Measurements from ENCODE around the gene PSAT1. TPM values are rescaled to one million over a fixed set of nuclear protein-coding genes. Genes with fewer than 3 reads are reported as not detected.

PSAT1 gene
- polyA plus RNA-seq, 3 donors = 0.05 to 4.7 (median 0.11) TPM

GRCh38 chr9:78354989-78355388, 58.1 kb downstream of the PSAT1 start:
- Mint-ChIP-seq H3K27me3 (ENCODE audit: low read depth in 3 of 3) (peaks cover 1 to 6% (median 4%) of the 10 kb centered on the region in 3 donors), H3K4me1 (peaks cover 4% of the 10 kb centered on the region), H3K36me3 (no peaks in the 10 kb centered on the region), H3K9me3 (peaks cover 0 to 3% (median 0%) of the 10 kb centered on the region in 7 donors), H3K4me3 (no peak overlapping the region), H3K27ac (no peak overlapping the region)
- Histone ChIP-seq H3K36me3 (replicated peaks in 1 of 2; ENCODE audit: control insufficient read depth in 1 of 2, insufficient read depth in 2 of 2, low read length in 2 of 2) (no peaks in the 10 kb centered on the region), H3K4me2 (replicated peaks; ENCODE audit: extremely low read depth, low read length, poor library complexity, severe bottlenecking) (no peak overlapping the region), H3K27ac (ENCODE audit: low read depth in 1 of 2, low read length in 2 of 2) (no peak overlapping the region), H2AFZ (ENCODE audit: insufficient read depth, low read depth, low read length, poor library complexity, severe bottlenecking) (no peak overlapping the region), H4K20me1 (ENCODE audit: insufficient read depth, low read length) (no peaks in the 10 kb centered on the region), H3K9ac (ENCODE audit: insufficient read depth, low read length, poor library complexity, severe bottlenecking) (no peak overlapping the region), H3K4me1 (ENCODE audit: control insufficient read depth in 1 of 2, insufficient read depth in 2 of 2, low read length in 2 of 2) (no peaks in the 10 kb centered on the region), H3K27me3 (ENCODE audit: control insufficient read depth in 2 of 2, insufficient read depth in 2 of 2, low read length in 2 of 2) (no peaks in the 10 kb centered on the region), H3K4me3 (replicated peaks in 1 of 3; ENCODE audit: low read depth in 2 of 3, low read length in 3 of 3) (no peak overlapping the region), H3K79me2 (ENCODE audit: insufficient read depth, low read length) (no peaks in the 10 kb centered on the region), H3K9me3 (replicated peaks in 1 of 2; ENCODE audit: control insufficient read depth in 1 of 2, insufficient read depth in 1 of 2, low read length in 2 of 2) (no peaks in the 10 kb centered on the region)
- DNase-seq = no peak
- TF ChIP-seq CTCF (IDR thresholded peaks at IDR 0.05) = no peak
- WGBS (ENCODE audit: insufficient coverage) = no CpG with 5 or more reads among the region's 3 CpGs
- intact Hi-C loops (cut with micrococcal nuclease) = no loop called here

GRCh38 chr9:78356634-78357033, 59.7 kb downstream of the PSAT1 start:
- Histone ChIP-seq H3K9me3 (replicated peaks in 1 of 2; ENCODE audit: control insufficient read depth in 1 of 2, insufficient read depth in 1 of 2, low read length in 2 of 2) (no peaks in the 10 kb centered on the region), H3K4me2 (replicated peaks; ENCODE audit: extremely low read depth, low read length, poor library complexity, severe bottlenecking) (no peak overlapping the region), H3K79me2 (ENCODE audit: insufficient read depth, low read length) (no peaks in the 10 kb centered on the region), H3K36me3 (replicated peaks in 1 of 2; ENCODE audit: control insufficient read depth in 1 of 2, insufficient read depth in 2 of 2, low read length in 2 of 2) (no peaks in the 10 kb centered on the region), H3K27ac (ENCODE audit: low read depth in 1 of 2, low read length in 2 of 2) (no peak overlapping the region), H4K20me1 (ENCODE audit: insufficient read depth, low read length) (no peaks in the 10 kb centered on the region), H3K4me3 (replicated peaks in 1 of 3; ENCODE audit: low read depth in 2 of 3, low read length in 3 of 3) (no peak overlapping the region), H3K4me1 (ENCODE audit: control insufficient read depth in 1 of 2, insufficient read depth in 2 of 2, low read length in 2 of 2) (no peaks in the 10 kb centered on the region), H2AFZ (ENCODE audit: insufficient read depth, low read depth, low read length, poor library complexity, severe bottlenecking) (no peak overlapping the region), H3K27me3 (ENCODE audit: control insufficient read depth in 2 of 2, insufficient read depth in 2 of 2, low read length in 2 of 2) (no peaks in the 10 kb centered on the region), H3K9ac (ENCODE audit: insufficient read depth, low read length, poor library complexity, severe bottlenecking) (no peak overlapping the region)
- TF ChIP-seq CTCF (IDR thresholded peaks at IDR 0.05) = no peak
- H3K27ac Mint-ChIP-seq = no peak overlapping the region
- no peak for DNase-seq
- H3K36me3 Mint-ChIP-seq = no peaks in the 10 kb centered on the region
- H3K27me3 Mint-ChIP-seq (ENCODE audit: low read depth in 3 of 3) = peaks cover 1 to 6% (median 4%) of the 10 kb centered on the region in 3 donors
- no peak overlapping the region for H3K4me3 Mint-ChIP-seq
- 100% methylated on average over 1 of the region's 4 CpGs for WGBS (ENCODE audit: insufficient coverage)
- intact Hi-C loops (cut with micrococcal nuclease) = no loop called here
- H3K9me3 Mint-ChIP-seq = peaks cover 0 to 2% (median 0%) of the 10 kb centered on the region in 7 donors
- H3K4me1 Mint-ChIP-seq = peaks cover 4% of the 10 kb centered on the region

Data from CD14-positive monocyte (primary cell).